ENCODE results near the gene DUSP3.
"Not testable (repeated sequence)": the region's sequence is repeated elsewhere in the genome, so short reads cannot be mapped to it uniquely, and the experiment has no call there.

Gene DUSP3

DNA sequence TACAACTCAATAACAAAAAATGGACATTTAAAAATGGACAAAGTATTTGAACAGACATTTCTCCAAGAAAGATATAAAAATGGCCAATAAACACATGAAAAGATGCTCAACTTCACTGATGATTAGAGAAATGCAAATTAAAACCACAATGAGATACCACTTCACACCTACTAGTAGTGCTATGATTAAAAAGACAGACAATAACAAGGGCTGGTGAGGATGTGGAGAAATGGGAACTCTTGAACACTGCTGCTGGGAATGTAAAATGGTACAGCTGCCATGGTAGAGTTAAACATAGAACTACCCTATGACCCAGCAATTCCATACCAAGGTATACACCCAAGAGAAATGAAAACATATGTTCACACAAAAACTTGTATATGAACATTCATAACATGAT, 26.3 kb upstream of the DUSP3 start:
- ChIA-PET POLR2A (ENCODE audit: low non-redundant PET) (no interaction called here), CTCF (interaction anchor here (1.1 kb wide), 1 partner anchor 41 kb away, joined by 3 read pairs; no protein-coding TSS in a partner anchor)
- DNase-seq (ENCODE audit: low spot score), result no peak
- no peak overlapping the region for H3K27ac ChIP-seq
- no peak for TF ChIP-seq CTCF (conservative IDR thresholded peaks at IDR 0.05; ENCODE audit: low read depth)

DNA sequence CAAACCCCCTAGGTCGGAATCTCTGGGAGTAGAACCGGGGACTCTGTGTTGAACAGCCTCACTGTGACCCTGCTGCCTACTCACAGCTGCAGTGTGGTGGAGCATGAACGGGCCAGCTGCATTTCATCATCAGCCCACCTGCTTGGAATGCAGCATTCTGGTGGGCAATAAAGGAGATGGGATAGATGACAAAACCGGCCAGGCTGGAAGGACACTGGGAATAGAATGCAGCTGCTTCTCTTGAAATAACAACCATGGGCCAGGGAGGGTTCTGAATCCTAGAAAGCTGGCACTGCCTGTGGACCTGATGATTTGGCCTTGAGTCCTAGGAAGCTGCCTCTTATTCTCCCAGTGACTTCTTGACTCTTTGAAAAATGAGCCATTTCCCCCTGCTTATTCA, 25.0 kb upstream of the DUSP3 start:
- DNase-seq (ENCODE audit: low spot score), result no peak
- no peak for TF ChIP-seq CTCF (conservative IDR thresholded peaks at IDR 0.05; ENCODE audit: low read depth)
- no peak overlapping the region for H3K27ac ChIP-seq
- POLR2A ChIA-PET (ENCODE audit: low non-redundant PET), result no interaction called here
- CTCF ChIA-PET, result interaction anchor here (1.3 kb wide), 1 partner anchor 13 kb away, joined by 3 read pairs; no protein-coding TSS in a partner anchor

- TF ChIP-seq CTCF (conservative IDR thresholded peaks at IDR 0.05; ENCODE audit: low read depth), result no peak
- CTCF ChIA-PET, result no interaction called here
- no peak overlapping the region for H3K27ac ChIP-seq
- DNase-seq (ENCODE audit: low spot score), result no peak
- POLR2A ChIA-PET (ENCODE audit: low non-redundant PET), result no interaction called here
These were observed 23.1 kb upstream of the DUSP3 start for GRCh38 chr17:43801844-43802243.

- TF ChIP-seq CTCF (conservative IDR thresholded peaks at IDR 0.05; ENCODE audit: low read depth), result no peak
- H3K27ac ChIP-seq, result no peak overlapping the region
- DNase-seq (ENCODE audit: low spot score), result no peak
- POLR2A ChIA-PET (ENCODE audit: low non-redundant PET), result no interaction called here
- CTCF ChIA-PET, result no interaction called here
These were observed 22.0 kb upstream of the DUSP3 start for GRCh38 chr17:43800736-43801135.

DNA sequence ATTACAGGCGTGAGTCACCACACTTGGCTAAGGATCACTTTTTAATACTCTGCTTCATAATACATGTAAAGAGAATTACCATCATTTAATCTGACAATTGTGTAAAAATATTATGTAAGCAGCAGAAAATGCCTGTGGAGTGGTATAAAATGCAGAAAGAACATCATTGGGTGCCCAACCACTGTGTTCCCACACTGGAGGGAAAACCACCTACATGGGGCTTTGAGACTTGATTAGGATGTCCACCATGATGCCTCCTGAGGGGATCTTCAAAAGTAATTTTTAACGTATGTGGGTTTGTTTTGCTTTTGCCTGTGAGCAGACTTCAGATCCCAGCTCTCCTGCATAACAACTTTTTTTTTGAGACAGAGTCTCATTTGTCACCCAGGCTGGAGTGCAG, 20.3 kb upstream of the DUSP3 start:
- DNase-seq (ENCODE audit: low spot score), result no peak
- no peak overlapping the region for H3K27ac ChIP-seq
- CTCF ChIA-PET, result interaction anchor here (1.5 kb wide), 1 partner anchor 79 kb away, joined by 3 read pairs; no protein-coding TSS in a partner anchor
- no peak for TF ChIP-seq CTCF (conservative IDR thresholded peaks at IDR 0.05; ENCODE audit: low read depth)
- POLR2A ChIA-PET (ENCODE audit: low non-redundant PET), result no interaction called here

GRCh38 chr17:43798024-43798423, 19.2 kb upstream of the DUSP3 start:
- H3K27ac ChIP-seq; DNase-seq (ENCODE audit: low spot score); POLR2A ChIA-PET (ENCODE audit: low non-redundant PET); CTCF ChIA-PET: not testable (repeated sequence)

DNA sequence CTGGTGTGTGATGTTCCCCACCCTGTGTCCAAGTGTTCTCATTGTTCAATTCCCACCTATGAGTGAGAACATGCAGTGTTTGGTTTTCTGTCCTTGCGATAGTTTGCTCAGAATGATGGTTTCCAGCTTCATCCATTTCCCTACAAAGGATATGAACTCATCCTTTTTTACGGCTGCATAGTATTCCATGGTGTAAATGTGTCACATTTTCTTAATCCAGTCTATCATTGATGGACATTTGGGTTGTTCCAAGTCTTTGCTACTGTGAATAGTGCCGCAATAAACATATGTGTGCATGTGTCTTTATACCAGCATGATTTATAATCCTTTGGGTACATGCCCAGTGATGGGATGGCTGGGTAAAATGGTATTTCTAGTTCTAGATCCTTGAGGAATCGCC, 13.9 kb upstream of the DUSP3 start:
- CTCF ChIA-PET; POLR2A ChIA-PET (ENCODE audit: low non-redundant PET); DNase-seq (ENCODE audit: low spot score); H3K27ac ChIP-seq: not testable (repeated sequence)

DNA sequence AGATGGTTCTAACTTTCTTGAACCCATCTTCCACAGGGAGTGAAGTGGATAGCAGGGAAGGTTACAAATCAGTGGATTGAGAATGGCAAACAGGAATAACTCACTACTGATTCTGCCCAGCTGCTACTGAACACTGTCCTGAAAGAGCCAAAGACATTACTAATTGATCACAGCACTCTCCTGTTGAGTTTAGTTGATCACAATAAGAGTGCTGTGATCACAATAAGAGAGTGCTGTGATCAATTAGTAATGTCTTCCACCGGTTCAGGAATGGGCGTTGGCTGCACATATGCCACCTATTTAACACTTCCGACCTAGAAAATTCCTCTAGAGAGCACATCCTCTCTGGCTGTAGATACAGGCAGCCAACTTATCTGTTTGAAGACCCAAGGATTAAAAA, 12.8 kb upstream of the DUSP3 start:
- ChIA-PET POLR2A (ENCODE audit: low non-redundant PET) (no interaction called here), CTCF (no interaction called here)
- no peak overlapping the region for H3K27ac ChIP-seq
- TF ChIP-seq CTCF (conservative IDR thresholded peaks at IDR 0.05; ENCODE audit: low read depth), result no peak
- peak; percentile 53 for DNase-seq (ENCODE audit: low spot score)
